ENCODE results near the gene REEP6. TPM values are rescaled to one million over a fixed set of nuclear protein-coding genes. Genes with fewer than 3 reads are reported as not detected.
"Not testable (repeated sequence)": the region's sequence is repeated elsewhere in the genome, so short reads cannot be mapped to it uniquely, and the experiment has no call there.

Gene REEP6
- total and polyA plus RNA-seq, 2 of the 8 experiments (the other 6 are each of a cell fraction or from before 2014, with no cell fraction given): 12.6 to 20.7 TPM

DNA sequence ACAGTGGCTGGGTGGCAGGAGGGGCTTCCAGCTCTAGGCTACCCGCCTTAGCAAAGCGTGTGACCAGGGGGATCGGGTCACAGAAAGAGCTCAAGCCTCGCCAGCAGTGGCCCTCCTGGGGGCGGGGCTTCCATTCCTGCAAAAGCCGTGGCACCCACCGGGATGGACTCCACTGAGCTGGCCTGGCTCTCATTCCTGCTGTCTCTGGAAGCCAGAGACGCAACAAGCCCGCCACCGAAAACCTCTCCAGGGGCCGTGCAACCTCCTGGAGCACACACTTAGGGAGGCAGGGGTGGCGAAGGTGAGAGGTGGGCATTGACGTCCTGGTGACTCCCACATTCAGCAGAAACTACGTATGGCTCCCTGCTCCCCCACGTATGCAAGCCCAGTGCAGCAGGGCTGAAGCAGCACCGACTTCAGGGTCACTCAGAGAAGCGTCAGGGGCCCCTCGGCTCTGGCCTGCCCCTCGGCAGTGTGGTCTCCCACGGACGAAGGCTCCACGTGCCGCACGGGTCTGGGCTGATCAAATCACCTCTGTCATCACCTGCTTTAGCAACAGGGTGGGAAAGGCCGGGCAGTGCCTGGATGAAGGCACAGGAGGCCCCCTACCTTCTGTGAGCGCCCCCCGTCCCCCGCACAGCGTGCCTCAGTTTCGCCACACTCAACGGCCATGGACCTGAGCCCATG is 15.1 kb upstream of the REEP6 start (continued):
- no peak for TF ChIP-seq CTCF (IDR thresholded peaks at IDR 0.05; ENCODE audit: control extremely low read depth in 1 of 3, insufficient read depth in 1 of 3, low read depth in 1 of 3, low read length in 3 of 3)
- TF ChIP-seq BRCA1 (IDR thresholded peaks at IDR 0.05; ENCODE audit: low read depth, low read length): no peak
- TF ChIP-seq, protein P1, sequence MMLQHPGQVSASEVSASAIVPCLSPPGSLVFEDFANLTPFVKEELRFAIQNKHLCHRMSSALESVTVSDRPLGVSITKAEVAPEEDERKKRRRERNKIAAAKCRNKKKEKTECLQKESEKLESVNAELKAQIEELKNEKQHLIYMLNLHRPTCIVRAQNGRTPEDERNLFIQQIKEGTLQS (IDR thresholded peaks at IDR 0.05; ENCODE audit: insufficient read depth, low read depth, low read length): no peak

DNA sequence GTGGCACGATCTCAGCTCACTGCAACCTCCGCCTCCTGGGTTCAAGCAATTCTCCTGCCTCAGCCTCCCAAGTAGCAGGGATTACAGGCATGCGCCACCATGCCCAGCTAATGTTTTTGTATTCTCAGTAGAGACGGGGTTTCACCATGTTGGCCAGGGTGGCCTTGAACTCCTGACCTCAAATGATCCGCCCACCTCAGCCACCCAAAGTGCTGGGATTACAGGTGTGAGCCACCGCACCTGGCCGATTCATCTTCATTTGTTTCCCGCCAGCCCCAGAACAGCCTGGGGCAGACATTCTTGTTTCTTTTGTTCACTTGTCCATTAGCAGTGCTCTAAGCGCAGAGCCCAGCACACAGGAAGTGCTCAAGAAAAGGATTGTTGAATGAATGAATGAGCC is 13.9 kb upstream of the REEP6 start:
- POLR2A ChIA-PET (ENCODE audit: partially characterized antibody): interaction anchor here (1.2 to 4.5 kb wide), 6 partner anchors 11 to 208 kb away, joined by 3 to 27 read pairs (median 3); partner anchors contain the start of genes CIRBP and REEP6
- H3K9me3 ChIP-seq (ENCODE audit: insufficient read depth in 2 of 2, low read depth in 1 of 2, low read length in 1 of 2); H3K23ac ChIP-seq (ENCODE audit: insufficient read length); H2BK5ac ChIP-seq (ENCODE audit: low read depth, low read length); H3K4ac ChIP-seq (replicated peaks; ENCODE audit: insufficient read length, low read depth, low read length); H2BK15ac ChIP-seq (ENCODE audit: low read length); H3K79me2 ChIP-seq (ENCODE audit: control insufficient read depth in 1 of 2, insufficient read depth in 2 of 2, low read length in 2 of 2); H4K91ac ChIP-seq (replicated peaks; ENCODE audit: insufficient read length, low read length); H3K36me3 ChIP-seq (ENCODE audit: control insufficient read depth in 2 of 4, insufficient read depth in 4 of 4, low read length in 3 of 4); H2AK5ac ChIP-seq (ENCODE audit: low read depth, low read length); H2AFZ ChIP-seq (ENCODE audit: low read length); DNase-seq (ENCODE audit: low read depth in 1 of 2, low spot score in 2 of 2); H2BK12ac ChIP-seq (ENCODE audit: low read depth, low read length); H3K56ac ChIP-seq (replicated peaks; ENCODE audit: insufficient read length, low read depth, low read length); H3K79me1 ChIP-seq (ENCODE audit: low read depth, low read length); H4K5ac ChIP-seq (ENCODE audit: insufficient read length, low read depth, low read length); H3K4me2 ChIP-seq (ENCODE audit: insufficient read depth in 1 of 2, low read depth in 2 of 2, low read length in 2 of 2); H2BK20ac ChIP-seq (ENCODE audit: low read length); H3K18ac ChIP-seq (ENCODE audit: extremely low read depth, low read length); H3K4me3 ChIP-seq (ENCODE audit: extremely low read depth in 1 of 4, insufficient read depth in 2 of 4, low read depth in 3 of 4, low read length in 4 of 4); H4K8ac ChIP-seq (ENCODE audit: extremely low read depth, insufficient read depth, low read length); H2BK120ac ChIP-seq (replicated peaks; ENCODE audit: low read depth, low read length); H3K14ac ChIP-seq (ENCODE audit: insufficient read length); H3K4me1 ChIP-seq (replicated peaks in 1 of 4; ENCODE audit: control insufficient read depth in 3 of 4, insufficient read depth in 4 of 4, low read length in 3 of 4); H3K23me2 ChIP-seq (ENCODE audit: low read depth, low read length); H3K9ac ChIP-seq (replicated peaks in 1 of 4; ENCODE audit: extremely low read depth in 1 of 4, low read depth in 3 of 4, low read length in 3 of 4); H3K27ac ChIP-seq (ENCODE audit: low read depth, low read length); FAIRE-seq: not testable (repeated sequence)
- 96% methylated on average over 9 of the region's 9 CpGs; no CpG with 5 or more reads in 1 of the 2 experiments for WGBS, 2 experiments (ENCODE audit: extremely low coverage in 1 of 2, insufficient coverage in 1 of 2, insufficient read length in 1 of 2, insufficient replicate concordance in 2 of 2, low coverage in 1 of 2, low lambda C conversion rate in 2 of 2, missing lambda C conversion rate in 1 of 2)
- Histone ChIP-seq H4K20me1 (replicated peaks in 1 of 2; ENCODE audit: control insufficient read depth in 1 of 2, insufficient read depth in 2 of 2, low read length in 2 of 2) (peaks cover 15 to 32% of the 10 kb centered on the region in 2 experiments), H3K27me3 (replicated peaks in 1 of 4; ENCODE audit: control insufficient read depth in 3 of 4, extremely low read depth in 1 of 4, insufficient read depth in 3 of 4, low read length in 3 of 4) (peaks cover 2 to 13% (median 11%) of the 10 kb centered on the region in 4 experiments; a peak in 6 of 7 replicates)
- CTCF ChIA-PET (ENCODE audit: partially characterized antibody): interaction anchor here (0.7 to 2.2 kb wide), 5 partner anchors 9 to 186 kb away, joined by 3 to 13 read pairs (median 3); no protein-coding TSS in a partner anchor

All from H1 (cell line).